K562 (cell line): Measurements from ENCODE around the gene ELAVL3. TPM values are rescaled to one million over a fixed set of nuclear protein-coding genes. Genes with fewer than 3 reads are reported as not detected.
A peak's percentile ranks its signal among the peaks of the same experiment; 100 is the strongest.

Source experiments
- BRF1 ChIP-seq: IDR thresholded peaks from 3 replicates; pipeline ENCODE4 v1.6.1; 2011; ENCODE audit warnings: borderline replicate concordance, mild to moderate bottlenecking; ENCODE audit not compliant: insufficient read length; ENCODE audit errors: extremely low read depth
- DEAF1 ChIP-seq: fragments of 450-650 bp; formaldehyde crosslinking; IDR thresholded peaks from 2 replicates; pipeline ENCODE4 v1.4.0; 2020; ENCODE audit warnings: mild to moderate bottlenecking, moderate library complexity
- GTF2A2 ChIP-seq: IDR thresholded peaks from 2 replicates; pipeline ENCODE4 v1.6.1; 2016; ENCODE audit warnings: mild to moderate bottlenecking, missing genetic modification characterization, missing compliant biosample characterization
- HMG20A ChIP-seq: fragments of 450-650 bp; formaldehyde crosslinking; conservative IDR thresholded peaks from 2 replicates; pipeline ENCODE4 v1.4.0; 2020; ENCODE audit warnings: mild to moderate bottlenecking, mixed read lengths
- HMGN3 ChIP-seq: IDR thresholded peaks from 2 replicates; pipeline ENCODE4 v1.6.1; 2011; ENCODE audit warnings: borderline replicate concordance, low read depth, mild to moderate bottlenecking, mixed read lengths, low read length; ENCODE audit not compliant: insufficient read length; ENCODE audit errors: extremely low read depth
- KLF10 ChIP-seq: fragments of 250-450 bp; sonication (Bioruptor Pico); IDR thresholded peaks from 2 replicates; pipeline ENCODE4 v1.6.1; 2021; ENCODE audit warnings: matching md5 sums
- MAFF ChIP-seq: IDR thresholded peaks from 2 replicates; pipeline ENCODE4 v1.6.1; 2012; ENCODE audit warnings: low read length, improper control_type of control experiment
- MAX ChIP-seq: sonication (generic); formaldehyde crosslinking; IDR thresholded peaks from 2 replicates; pipeline ENCODE4 v1.9.0; 2022; ENCODE audit warnings: mild to moderate bottlenecking, missing genetic modification reagents
- MEF2A ChIP-seq: IDR thresholded peaks from 2 replicates; pipeline ENCODE4 v1.6.1; 2011; ENCODE audit warnings: low read depth, mild to moderate bottlenecking, low read length, moderate library complexity; ENCODE audit not compliant: control insufficient read depth
- NCOA1 ChIP-seq: fragments of 450-650 bp; IDR thresholded peaks from 2 replicates; pipeline ENCODE4 v1.6.1; 2016; ENCODE audit warnings: low read depth
- NFIX ChIP-seq: fragments of 250-450 bp; sonication (Bioruptor Pico); IDR thresholded peaks from 2 replicates; pipeline ENCODE4 v1.4.0; 2020; ENCODE audit warnings: low read depth, mild to moderate bottlenecking, moderate library complexity
- NR4A1 ChIP-seq, 2 experiments: fragments of 250-450 bp in 1 of 2; fragments of 450-650 bp in 1 of 2; sonication (Bioruptor Pico) in 1 of 2; IDR thresholded peaks; 2 replicates each; pipeline versions ENCODE4 v1.4.0 to v1.6.1; 2016 to 2020; ENCODE audit warnings: mild to moderate bottlenecking in 2 of 2, missing compliant biosample characterization in 1 of 2, missing genetic modification characterization in 1 of 2, moderate library complexity in 1 of 2
- PCBP1 ChIP-seq: fragments of 200-400 bp; formaldehyde crosslinking; IDR thresholded peaks from 2 replicates; pipeline ENCODE4 v1.6.1; 2018; ENCODE audit warnings: mild to moderate bottlenecking, low read depth, low read length; ENCODE audit not compliant: poor library complexity, severe bottlenecking
- PRMT5 ChIP-seq: sonication (generic); formaldehyde crosslinking; IDR thresholded peaks from 2 replicates; pipeline ENCODE4 v1.5.0; 2020; ENCODE audit warnings: missing genetic modification reagents
- RBM25 ChIP-seq: fragments of 200-400 bp; formaldehyde crosslinking; IDR thresholded peaks from 2 replicates; pipeline ENCODE4 v1.6.1; 2018; ENCODE audit warnings: low read length, low read depth, moderate library complexity; ENCODE audit not compliant: severe bottlenecking
- RBM34 ChIP-seq: fragments of 200-400 bp; formaldehyde crosslinking; IDR thresholded peaks from 2 replicates; pipeline ENCODE4 v1.6.1; 2018; ENCODE audit warnings: low read length, borderline replicate concordance; ENCODE audit not compliant: insufficient read depth
- SLC30A9 ChIP-seq: fragments of 250-450 bp; sonication (Bioruptor Pico); IDR thresholded peaks from 2 replicates; pipeline ENCODE4 v1.8.0; 2022; ENCODE audit warnings: mild to moderate bottlenecking, moderate library complexity
- SPI1 ChIP-seq: IDR thresholded peaks from 2 replicates; pipeline ENCODE4 v1.6.1; 2011; ENCODE audit warnings: low read depth, low read length, control low read depth, borderline replicate concordance
- TAF9B ChIP-seq: fragments of 450-650 bp; IDR thresholded peaks from 2 replicates; pipeline ENCODE4 v1.6.1; 2018; ENCODE audit warnings: mild to moderate bottlenecking; ENCODE audit not compliant: partially characterized antibody
- TCF15 ChIP-seq: fragments of 250-450 bp; sonication (Bioruptor Pico); IDR thresholded peaks from 2 replicates; pipeline ENCODE4 v1.8.0; 2022; ENCODE audit warnings: moderate library complexity, mild to moderate bottlenecking, inconsistent platforms
- ZNF121 ChIP-seq: sonication (generic); formaldehyde crosslinking; conservative IDR thresholded peaks from 2 replicates; pipeline ENCODE4 v1.8.0; 2022; ENCODE audit warnings: missing genetic modification reagents
- ZNF174 ChIP-seq: fragments of 250-450 bp; sonication (Bioruptor Pico); IDR thresholded peaks from 2 replicates; pipeline ENCODE4 v1.4.0; 2020; ENCODE audit warnings: mild to moderate bottlenecking
- ZNF217 ChIP-seq: sonication (generic); formaldehyde crosslinking; IDR thresholded peaks from 2 replicates; pipeline ENCODE4 v1.8.0; 2022; ENCODE audit warnings: mild to moderate bottlenecking, missing genetic modification reagents
- ZNF408 ChIP-seq: fragments of 250-450 bp; sonication (Bioruptor Pico); IDR thresholded peaks from 2 replicates; pipeline ENCODE4 v1.4.0; 2020; ENCODE audit warnings: low read depth, mild to moderate bottlenecking, moderate library complexity
- ZNF551 ChIP-seq: fragments of 250-450 bp; sonication (Bioruptor Pico); IDR thresholded peaks from 2 replicates; pipeline ENCODE4 v1.5.0; 2021; ENCODE audit warnings: mild to moderate bottlenecking, moderate library complexity
- ZNF584 ChIP-seq: fragments of 200-800 bp; sonication (Bioruptor generic); IDR thresholded peaks from 2 replicates; pipeline ENCODE4 v1.6.1; 2016; ENCODE audit warnings: low read depth, mild to moderate bottlenecking, missing genetic modification characterization, missing compliant biosample characterization
- ZNF76 ChIP-seq: fragments of 250-450 bp; sonication (Bioruptor Pico); IDR thresholded peaks from 2 replicates; pipeline ENCODE4 v1.4.0; 2020; ENCODE audit warnings: mild to moderate bottlenecking, moderate library complexity, borderline replicate concordance
- ZNF77 ChIP-seq: fragments of 250-450 bp; sonication (Bioruptor Pico); IDR thresholded peaks from 2 replicates; pipeline ENCODE4 v1.5.0; 2020
- ZNF79 ChIP-seq: fragments of 250-450 bp; sonication (Bioruptor Pico); IDR thresholded peaks from 2 replicates; pipeline ENCODE4 v1.4.0; 2020; ENCODE audit warnings: low read depth, mild to moderate bottlenecking, moderate library complexity
- polyA plus RNA-seq, 8 experiments: library from polyadenylated mRNA; depleted of rRNA in 4 of 8; stranded (reverse) in 5 of 8; unstranded in 3 of 8; fragments of >200 nt; fragmentation: Nextera tagmentation in 2 of 8; fragmentation: Illumina TruSeq in 1 of 8; extraction: Ambion mirVana in 2 of 8; extraction: Trizol in 1 of 8; gene quantifications; 2 replicates each; pipeline versions ENCODE4 v1.2.1 to v1.2.3, GENCODE V29; 2011 to 2014; ENCODE audit warnings: inconsistent platforms in 1 of 8, missing spikeins in 1 of 8
- total RNA-seq, 7 experiments: library from RNA; depleted of rRNA in 6 of 7; stranded (reverse); fragments of >200 nt in 6 of 7; fragmentation: Illumina TruSeq in 2 of 7; extraction: Trizol in 2 of 7; gene quantifications; 2 replicates each; pipeline versions ENCODE4 v1.2.1 to v1.2.3, GENCODE V29; 2011 to 2021; ENCODE audit warnings: low replicate concordance in 1 of 7

ELAVL3 gene
- total and polyA plus RNA-seq, 9 of the 15 experiments (the other 6 are each of a cell fraction or from before 2014, with no cell fraction given): not detected

GRCh38 chr19:11528551-11529341 is 47.9 kb upstream of the ELAVL3 start, which contains the start of gene ECSIT (continued):
- TF ChIP-seq SPI1 (no peak), ZNF217 (CRISPR knock-in tag) (no peak), PRMT5 (CRISPR knock-in tag) (no peak), TCF15 (CRISPR knock-in tag) (no peak), ZNF77 (CRISPR knock-in tag) (no peak), ZNF79 (CRISPR knock-in tag) (no peak), NR4A1 (CRISPR knock-in tag; IDR thresholded peaks at IDR 0.05) (no peak), NR4A1 (tag; IDR thresholded peaks at IDR 0.05) (no peak), MAX (peak; percentile 87), HMGN3 (peak; percentile 79), NCOA1 (peak; percentile 55; the same call in 1 of the 2 replicates), ZNF584 (CRISPR knock-in tag) (no peak), NFIX (CRISPR knock-in tag) (no peak), ZNF408 (CRISPR knock-in tag) (no peak), PCBP1 (no peak), MEF2A (no peak), RBM34 (no peak), SLC30A9 (no peak), MAFF (no peak), HMG20A (no peak), ZNF76 (CRISPR knock-in tag) (no peak), RBM25 (peak; percentile 3), ZNF174 (CRISPR knock-in tag) (no peak), BRF1 (no peak), KLF10 (CRISPR knock-in tag) (no peak), ZNF551 (no peak), DEAF1 (CRISPR knock-in tag) (no peak), GTF2A2 (tag) (no peak), TAF9B (peak; percentile 54), ZNF121 (CRISPR knock-in tag) (no peak)
